COLO829 (cell line): ENCODE data around the gene RABL2B.
A peak's percentile ranks its signal among the peaks of the same experiment; 100 is the strongest.

ENCODE experiments used
- DNase-seq: peaks from one replicate; pipeline ENCODE4 v3.0.0; 2012; ENCODE audit warnings: low spot score

RABL2B gene

GRCh38 chr22:50737728-50738648 lies 45.4 kb downstream of the RABL2B start, which contains the start of gene ACR:
Gene ACR (plus strand): TSS chr22:50738204. CDS start chr22:50738236, 32 bp downstream.
- no peak for DNase-seq

- no peak for DNase-seq
Measured at GRCh38 chr22:50735739-50736030, 47.8 kb downstream of the RABL2B start.

DNA sequence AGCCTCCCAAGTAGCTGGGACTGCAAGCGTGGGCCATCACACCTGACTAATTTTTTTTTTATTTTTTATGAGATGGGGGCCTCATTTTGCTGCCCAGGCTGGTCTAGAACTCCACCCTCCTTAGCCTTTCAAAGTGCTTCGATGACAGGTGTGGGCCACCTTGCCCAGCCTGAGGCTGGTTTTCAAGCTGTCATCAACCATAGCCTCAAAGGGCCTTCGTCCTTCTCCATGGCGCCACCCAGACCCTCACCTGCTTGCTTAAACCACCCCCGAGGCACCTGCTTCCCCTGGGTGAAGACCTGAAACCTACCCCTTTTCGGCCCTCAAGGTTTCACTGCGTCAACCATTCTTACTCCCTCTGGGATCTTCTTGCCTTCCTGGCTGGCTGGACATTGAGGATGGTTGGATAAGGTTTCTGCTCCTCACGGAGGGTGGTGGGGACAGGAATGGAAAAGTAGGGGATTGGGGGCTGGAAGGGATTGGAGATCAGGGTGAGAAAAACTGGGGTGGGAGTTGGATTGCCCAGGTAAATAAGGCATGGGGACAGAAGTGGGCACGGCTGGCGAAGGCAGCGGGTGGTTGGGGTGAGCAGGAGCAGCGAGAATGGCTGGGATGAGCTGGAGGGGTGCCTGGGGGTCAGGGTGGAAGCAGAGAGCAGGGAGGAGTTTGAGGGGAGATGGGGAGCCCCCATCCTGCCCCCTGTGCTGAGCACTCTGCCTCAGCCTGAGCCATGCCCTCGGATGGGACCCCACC lies 48.3 kb downstream of the RABL2B start:
- no peak for DNase-seq

- no peak for DNase-seq
Measured at GRCh38 chr22:50734343-50734771, 49.1 kb downstream of the RABL2B start.

- no peak for DNase-seq
Measured at GRCh38 chr22:50733521-50734342, 49.7 kb downstream of the RABL2B start.

DNA sequence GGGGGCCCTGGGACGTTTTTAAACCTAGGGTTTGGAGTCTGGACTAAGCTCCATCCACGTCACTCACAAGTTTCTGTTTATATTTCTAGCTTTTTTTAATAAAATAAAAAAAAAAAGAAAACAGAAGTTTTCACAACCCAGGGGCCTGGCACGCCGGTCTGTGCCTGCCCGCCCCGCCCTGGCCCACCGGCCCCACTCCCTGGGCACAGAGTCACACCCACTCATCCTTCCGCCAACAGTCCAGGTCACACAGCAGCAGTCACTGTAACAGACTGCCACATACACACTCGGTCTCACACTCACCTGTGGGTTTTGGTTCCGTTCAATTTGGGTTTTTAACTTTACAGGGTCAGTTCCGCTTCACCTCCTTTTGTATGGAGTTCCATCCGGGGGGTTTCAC lies 50.8 kb downstream of the RABL2B start:
- DNase-seq, result no peak

DNA sequence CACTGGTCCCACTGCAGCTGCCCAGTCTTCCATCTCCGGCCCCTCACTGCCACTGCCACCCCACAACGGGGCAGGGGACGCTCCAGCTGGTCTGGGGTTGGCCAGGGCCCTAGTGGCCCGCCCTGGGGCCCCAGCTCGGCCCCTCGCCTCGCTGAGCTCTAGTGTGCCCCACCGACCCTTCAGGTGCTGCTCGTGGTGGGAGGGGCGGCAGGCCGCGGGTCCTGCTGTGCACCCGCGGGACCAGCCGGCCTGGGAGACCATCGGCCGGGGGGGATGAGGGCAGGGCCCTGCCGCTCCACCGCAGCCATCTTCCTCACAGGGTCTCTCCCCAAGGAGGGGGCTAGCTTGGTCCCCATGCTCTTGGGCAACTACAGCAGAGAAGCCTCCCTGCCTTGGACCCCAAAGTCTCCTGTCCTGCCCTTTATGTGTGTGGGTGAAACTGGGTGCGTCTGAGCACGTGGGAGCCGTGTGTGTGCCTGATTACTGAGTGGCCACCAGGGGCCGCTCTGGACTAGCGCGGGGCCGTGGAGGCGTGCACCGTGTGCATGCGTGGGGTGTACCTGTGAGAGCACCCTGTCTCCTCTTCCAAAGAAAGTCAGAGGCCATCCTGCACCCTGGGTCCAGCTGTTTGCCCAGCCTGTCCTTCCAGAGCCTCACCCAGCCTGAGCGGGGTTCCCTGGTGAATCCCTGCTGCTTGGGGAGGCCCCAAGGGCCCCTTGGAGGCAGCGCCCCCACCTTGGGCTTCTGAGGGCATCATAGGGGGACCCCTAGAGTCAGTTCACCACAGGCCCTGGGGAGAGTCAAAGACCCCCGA lies 51.4 kb downstream of the RABL2B start:
- peak; percentile 68 for DNase-seq

GRCh38 chr22:50730941-50731661 lies 52.3 kb downstream of the RABL2B start:
- no peak for DNase-seq

DNA sequence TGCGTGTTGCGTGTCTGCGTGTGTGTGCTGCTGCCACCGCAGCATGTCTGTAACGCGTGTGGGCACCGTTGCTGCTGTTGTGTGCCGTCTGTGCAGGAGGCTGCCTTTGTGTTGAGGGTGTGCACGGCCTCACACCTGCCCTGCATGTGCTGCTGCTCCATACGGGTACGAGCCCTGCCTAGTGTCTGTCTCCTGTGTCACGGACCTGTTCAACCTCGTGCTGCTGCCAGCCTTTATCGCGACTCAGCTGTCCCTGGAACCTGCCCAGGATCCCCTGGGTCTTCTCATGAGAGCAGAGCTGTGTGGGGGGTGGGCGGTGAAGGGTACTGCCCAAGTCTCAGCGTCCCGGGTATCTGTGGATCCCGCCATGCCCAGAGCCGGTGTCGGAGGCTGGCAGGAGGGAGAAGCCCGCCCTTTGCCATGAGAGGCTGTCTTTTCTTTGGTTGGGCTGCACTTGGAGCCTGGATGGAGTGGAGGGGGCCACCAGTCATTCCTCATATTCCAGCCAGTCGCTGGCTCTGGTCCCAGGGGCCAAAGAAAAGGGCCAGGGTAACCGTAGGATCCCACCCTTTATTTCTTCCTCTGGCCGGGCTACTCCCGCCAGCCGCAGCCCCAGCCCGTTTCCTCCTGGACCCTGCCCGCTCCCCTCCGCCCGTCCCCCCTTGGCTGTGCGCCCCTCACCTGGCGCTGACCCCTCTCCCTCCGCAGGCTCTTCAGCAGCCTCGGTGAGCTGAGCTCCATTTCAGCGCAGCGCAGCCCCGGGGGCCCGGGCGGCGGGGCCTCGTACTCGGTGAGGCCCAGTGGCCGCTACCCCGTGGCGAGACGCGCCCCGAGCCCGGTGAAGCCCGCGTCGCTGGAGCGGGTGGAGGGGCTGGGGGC lies 53.2 kb downstream of the RABL2B start:
- no peak for DNase-seq

DNA sequence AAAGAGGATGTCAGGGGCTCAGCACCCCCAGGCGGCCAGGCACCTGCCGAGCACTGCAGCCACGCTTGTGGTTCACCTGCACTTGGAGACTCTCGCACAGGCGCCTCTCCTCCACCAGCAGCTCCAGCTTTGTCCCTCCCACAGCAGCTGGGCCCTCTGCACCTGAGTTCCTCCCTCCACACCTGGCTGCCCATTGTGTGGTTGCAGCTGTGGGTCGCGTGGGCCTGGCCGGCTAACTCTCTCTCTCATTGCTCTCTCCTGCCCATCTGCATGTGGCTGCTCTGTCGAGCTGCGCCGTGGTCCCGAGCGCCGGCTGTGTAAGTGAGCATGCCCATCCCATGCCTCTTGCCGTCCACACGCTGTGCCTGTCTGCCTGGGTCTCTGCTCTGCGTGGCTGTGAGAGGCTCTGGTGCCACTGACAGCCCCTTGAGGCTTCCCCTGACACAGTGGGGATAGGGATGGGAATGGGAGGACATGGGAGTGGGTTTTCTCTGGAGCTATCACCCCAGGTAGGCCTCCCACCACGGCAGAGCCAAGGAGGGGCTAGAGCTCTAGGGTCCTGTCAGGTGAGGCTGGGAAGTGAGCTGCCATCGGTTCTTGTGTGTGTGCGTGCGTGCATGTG lies 53.9 kb downstream of the RABL2B start:
- DNase-seq, result no peak

DNA sequence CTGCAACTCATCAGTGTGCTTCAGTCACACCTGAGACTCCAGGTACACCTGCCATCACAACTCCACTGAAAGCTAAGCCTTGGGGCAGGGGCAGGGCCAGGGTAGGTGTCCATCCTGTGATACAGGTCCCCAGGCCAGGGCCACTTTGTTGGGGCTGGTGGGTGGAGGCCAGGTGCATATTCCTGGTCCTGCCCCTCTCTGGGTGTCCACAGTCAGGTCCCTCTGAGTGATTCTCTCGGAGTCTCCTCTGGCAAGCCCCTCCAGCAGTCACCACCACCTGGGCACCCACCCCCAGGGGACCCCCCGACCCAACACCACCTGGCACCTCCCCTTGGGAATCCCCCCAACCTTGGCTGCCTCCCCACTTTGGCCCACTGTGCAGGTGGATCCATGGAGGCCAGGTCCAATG lies 54.9 kb downstream of the RABL2B start:
- no peak for DNase-seq

GRCh38 chr22:50727678-50728522 lies 55.5 kb downstream of the RABL2B start:
- no peak for DNase-seq

DNA sequence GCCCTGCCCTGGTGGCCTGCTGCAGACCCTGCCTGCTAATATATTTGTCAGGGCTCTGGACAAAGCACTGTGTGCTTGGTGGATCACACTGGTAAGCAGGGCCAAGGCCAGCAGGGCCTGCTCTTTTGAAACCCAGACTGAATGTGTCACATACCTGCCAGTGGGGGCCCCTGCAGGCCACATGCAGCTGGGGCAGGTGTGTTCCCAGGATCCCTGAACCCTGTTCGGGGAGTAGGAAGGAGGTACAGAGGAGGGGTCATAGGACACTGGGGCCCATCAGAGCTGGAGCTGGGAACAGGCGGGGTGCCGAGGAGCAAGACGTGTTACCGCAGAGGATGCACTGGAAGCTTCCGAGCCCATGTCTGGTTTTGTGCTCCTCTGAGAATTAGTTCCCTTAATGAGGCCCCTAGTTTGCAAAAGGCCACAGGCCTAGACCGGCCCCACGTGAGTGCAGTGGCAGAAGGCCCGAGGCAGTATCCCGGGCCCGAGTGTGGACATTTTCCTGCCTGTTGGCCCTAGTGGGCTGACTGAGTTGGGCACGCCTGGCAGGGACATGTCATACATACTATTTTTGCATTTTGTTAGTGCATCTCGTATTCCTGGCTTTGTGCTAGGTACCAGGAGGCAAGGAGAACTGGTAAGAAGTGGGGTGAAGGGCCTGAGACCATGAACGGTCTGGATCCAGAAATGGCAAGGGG lies 56.6 kb downstream of the RABL2B start:
- no peak for DNase-seq

GRCh38 chr22:50725597-50725996 lies 57.8 kb downstream of the RABL2B start:
- no peak for DNase-seq

DNA sequence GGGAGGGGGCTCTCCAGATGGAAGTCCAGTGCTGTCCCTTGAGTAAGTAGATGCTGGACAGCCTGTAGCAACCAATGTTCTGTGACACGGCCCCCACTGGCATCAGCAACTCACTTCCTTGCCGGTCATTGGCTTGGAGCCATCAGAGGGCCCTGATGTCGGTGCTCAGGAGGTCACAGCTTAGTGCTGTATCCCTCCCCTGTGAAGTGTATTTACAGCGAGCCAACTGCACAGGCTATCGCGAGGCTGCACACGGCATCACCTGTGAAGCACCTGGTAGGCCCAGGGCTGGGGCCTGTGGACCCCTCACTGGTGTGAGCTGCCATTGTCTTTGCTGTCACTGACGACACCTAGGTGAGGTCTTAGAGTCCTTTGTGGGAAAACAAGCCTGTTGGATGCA lies 58.8 kb downstream of the RABL2B start:
- no peak for DNase-seq

DNA sequence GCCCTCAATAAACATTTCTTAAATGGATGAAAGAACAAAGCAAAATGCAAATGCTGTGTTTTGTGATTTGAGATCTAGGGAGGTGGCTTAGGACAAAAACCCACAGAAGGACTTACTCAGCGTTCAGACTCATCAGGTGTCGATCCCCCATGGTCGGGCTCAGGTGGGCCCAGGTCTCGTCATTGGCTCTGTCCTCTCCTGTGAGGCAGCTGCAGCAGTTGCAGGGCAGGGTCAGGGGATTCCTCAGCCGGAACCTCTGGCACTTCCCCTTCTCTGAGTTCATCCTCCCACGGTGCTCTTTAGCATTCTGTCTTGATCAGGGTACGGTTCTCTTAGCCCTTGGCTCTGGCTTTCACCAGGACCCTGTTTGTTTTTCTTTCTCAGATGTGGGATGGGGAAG lies 59.4 kb downstream of the RABL2B start:
- no peak for DNase-seq

DNA sequence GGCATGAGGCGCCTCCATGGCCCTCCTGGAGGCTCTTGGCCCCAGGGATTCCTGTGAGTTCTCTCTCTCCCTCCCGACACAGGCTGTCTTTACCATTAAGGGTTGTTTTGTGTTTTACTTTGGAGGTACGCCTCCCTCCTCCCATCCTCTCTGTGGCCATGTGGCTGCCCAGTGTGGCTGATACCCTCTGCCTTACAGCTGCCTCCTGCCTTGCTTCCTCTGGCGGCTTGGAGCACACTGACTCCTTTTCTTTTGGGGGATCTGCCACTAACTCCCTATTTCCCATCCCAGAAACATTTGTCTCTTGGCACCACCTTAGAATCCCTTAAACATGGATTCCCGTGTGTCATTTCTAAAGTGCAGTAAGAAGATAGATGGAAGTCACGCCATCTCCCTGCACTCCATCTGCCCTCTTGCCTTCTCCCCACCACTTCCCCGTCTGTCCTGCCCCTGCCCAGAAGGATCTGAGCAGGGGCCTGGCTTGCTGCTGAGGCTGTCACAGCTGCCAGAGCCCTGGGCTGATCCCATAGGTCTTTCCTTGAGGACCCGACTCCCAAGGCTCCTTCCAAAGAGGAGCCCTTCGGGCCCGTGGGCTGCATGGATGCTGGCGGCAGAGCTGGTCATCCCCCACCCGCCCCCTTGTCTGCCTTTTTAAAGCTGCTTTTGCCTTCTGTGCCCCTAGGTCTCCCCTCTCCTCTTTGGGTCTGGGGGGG lies 60.6 kb downstream of the RABL2B start:
- DNase-seq, result no peak
